GM12801 (cell line): Measurements from ENCODE around the gene TLCD4.

Source experiments
- CTCF ChIP-seq: IDR thresholded peaks from one replicate; pipeline ENCODE4 v1.5.1; 2011; ENCODE audit warnings: control low read depth; ENCODE audit not compliant: insufficient read length; ENCODE audit errors: extremely low read depth

TLCD4 gene

GRCh38 chr1:95127380-95127779 is 10.2 kb downstream of the TLCD4 start:
- no peak for TF ChIP-seq CTCF

GRCh38 chr1:95132762-95133161 is 15.6 kb downstream of the TLCD4 start:
- no peak for TF ChIP-seq CTCF

- no peak for TF ChIP-seq CTCF
Observed at GRCh38 chr1:95133687-95134086, 16.5 kb downstream of the TLCD4 start.

GRCh38 chr1:95138223-95138622 is 21.1 kb downstream of the TLCD4 start:
- no peak for TF ChIP-seq CTCF

GRCh38 chr1:95139039-95139438 is 21.9 kb downstream of the TLCD4 start:
- TF ChIP-seq CTCF, result no peak

- no peak for TF ChIP-seq CTCF
Observed at GRCh38 chr1:95140791-95141190, 23.6 kb downstream of the TLCD4 start.

GRCh38 chr1:95145493-95145892 is 28.3 kb downstream of the TLCD4 start:
- TF ChIP-seq CTCF, result no peak

GRCh38 chr1:95146637-95147036 is 29.5 kb downstream of the TLCD4 start:
- no peak for TF ChIP-seq CTCF
